ENCODE measurements around the gene SKI.

SKI gene

DNA sequence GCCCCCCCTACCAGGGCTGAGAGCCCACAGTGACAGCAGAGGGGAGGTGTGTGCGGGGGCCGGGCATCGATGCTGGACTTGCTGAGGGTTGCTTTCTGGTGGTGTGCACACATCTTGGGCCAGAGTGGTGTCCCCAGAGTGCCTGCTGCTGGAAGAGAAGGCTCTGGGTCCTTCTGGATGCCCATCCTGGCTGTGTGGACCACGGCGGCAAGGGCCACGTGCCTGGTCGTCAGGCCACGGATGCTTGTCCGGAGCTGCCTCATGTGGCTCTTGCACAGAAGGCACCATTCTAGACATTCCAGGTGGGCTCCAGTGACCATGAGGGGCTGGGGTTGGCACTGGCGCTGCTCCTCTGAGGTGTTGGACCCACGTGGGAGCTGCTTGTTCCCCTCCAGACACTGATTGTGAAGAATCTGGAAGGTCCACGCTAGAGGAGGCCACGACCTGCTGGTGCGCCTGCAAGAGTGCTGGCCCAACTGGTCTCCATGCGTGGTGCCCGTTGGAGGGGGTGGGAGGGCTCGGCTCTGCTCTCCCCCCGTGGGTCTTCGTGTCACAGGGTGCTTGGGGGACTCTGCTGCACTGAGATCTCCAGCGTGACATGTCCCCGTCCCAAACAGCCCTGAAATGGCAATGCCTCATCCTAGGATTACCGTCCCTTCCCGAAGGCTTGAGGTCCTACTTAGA lies 25.8 kb downstream of the SKI start:
- Histone ChIP-seq H3K36me3 (ENCODE audit: insufficient read depth, low read length) (peaks cover 9% of the 10 kb centered on the region; the same call in 1 of the 2 replicates), H3K27ac (ENCODE audit: low read length) (no peak overlapping the region), H3K9ac (ENCODE audit: low read depth, low read length) (no peak overlapping the region), H3K4me1 (ENCODE audit: insufficient read depth, low read length) (peaks cover 17% of the 10 kb centered on the region; the same call in 1 of the 2 replicates), H4K20me1 (ENCODE audit: insufficient read depth, low read length) (peaks cover 36% of the 10 kb centered on the region), H3K4me3 (ENCODE audit: low read depth in 1 of 2, low read length in 2 of 2) (no peak overlapping the region), H3K79me2 (ENCODE audit: insufficient read depth, low read length) (peaks cover 81% of the 10 kb centered on the region), H2AFZ (ENCODE audit: low read depth, low read length) (no peak overlapping the region), H3K9me3 (ENCODE audit: insufficient read depth, low read length, severe bottlenecking) (peaks cover 19% of the 10 kb centered on the region), H3K4me2 (ENCODE audit: insufficient read depth, low read length) (no peak overlapping the region), H3K27me3 (ENCODE audit: insufficient read depth, low read length, poor library complexity) (no peaks in the 10 kb centered on the region)
- no peak for DNase-seq
- ATAC-seq (ENCODE audit: insufficient read depth, low read depth) = no peak
- TF ChIP-seq, protein P1, sequence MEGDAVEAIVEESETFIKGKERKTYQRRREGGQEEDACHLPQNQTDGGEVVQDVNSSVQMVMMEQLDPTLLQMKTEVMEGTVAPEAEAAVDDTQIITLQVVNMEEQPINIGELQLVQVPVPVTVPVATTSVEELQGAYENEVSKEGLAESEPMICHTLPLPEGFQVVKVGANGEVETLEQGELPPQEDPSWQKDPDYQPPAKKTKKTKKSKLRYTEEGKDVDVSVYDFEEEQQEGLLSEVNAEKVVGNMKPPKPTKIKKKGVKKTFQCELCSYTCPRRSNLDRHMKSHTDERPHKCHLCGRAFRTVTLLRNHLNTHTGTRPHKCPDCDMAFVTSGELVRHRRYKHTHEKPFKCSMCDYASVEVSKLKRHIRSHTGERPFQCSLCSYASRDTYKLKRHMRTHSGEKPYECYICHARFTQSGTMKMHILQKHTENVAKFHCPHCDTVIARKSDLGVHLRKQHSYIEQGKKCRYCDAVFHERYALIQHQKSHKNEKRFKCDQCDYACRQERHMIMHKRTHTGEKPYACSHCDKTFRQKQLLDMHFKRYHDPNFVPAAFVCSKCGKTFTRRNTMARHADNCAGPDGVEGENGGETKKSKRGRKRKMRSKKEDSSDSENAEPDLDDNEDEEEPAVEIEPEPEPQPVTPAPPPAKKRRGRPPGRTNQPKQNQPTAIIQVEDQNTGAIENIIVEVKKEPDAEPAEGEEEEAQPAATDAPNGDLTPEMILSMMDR (IDR thresholded peaks at IDR 0.05; ENCODE audit: borderline replicate concordance, extremely low read depth, low read length, poor library complexity, severe bottlenecking) = no peak
- no peak for TF ChIP-seq EZH2 (IDR thresholded peaks at IDR 0.05; ENCODE audit: borderline replicate concordance, low read depth, low read length, severe bottlenecking)

DNA sequence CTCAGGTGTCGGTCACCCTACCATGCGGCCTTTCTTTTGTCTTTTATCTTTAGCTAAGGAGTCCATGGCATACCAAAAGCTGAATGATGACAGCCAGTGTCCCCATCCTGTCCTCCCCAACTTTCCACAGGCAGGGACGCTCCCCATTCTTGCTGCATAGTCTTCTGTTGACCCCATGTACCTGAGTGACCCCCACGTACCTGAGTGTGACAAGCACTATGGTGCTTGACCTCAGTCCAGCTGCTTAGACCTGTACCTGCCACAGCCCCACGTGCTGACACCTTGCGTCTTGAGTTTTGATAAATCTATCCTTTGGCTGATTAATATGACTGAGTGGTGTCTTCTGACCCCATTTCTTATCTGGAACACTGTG lies 26.9 kb downstream of the SKI start:
- ATAC-seq (ENCODE audit: insufficient read depth, low read depth) = no peak
- H3K4me3 ChIP-seq (ENCODE audit: low read depth in 1 of 2, low read length in 2 of 2) = peak overlapping the region in 1 of 2 experiments; percentile 3; a peak in 1 of 4 replicates
- H3K79me2 ChIP-seq (ENCODE audit: insufficient read depth, low read length) = peaks cover 82% of the 10 kb centered on the region
- peak overlapping the region; percentile 75 for H3K27ac ChIP-seq (ENCODE audit: low read length)
- TF ChIP-seq, protein P1 (IDR thresholded peaks at IDR 0.05; ENCODE audit: borderline replicate concordance, extremely low read depth, low read length, poor library complexity, severe bottlenecking) = no peak
- TF ChIP-seq EZH2 (IDR thresholded peaks at IDR 0.05; ENCODE audit: borderline replicate concordance, low read depth, low read length, severe bottlenecking) = no peak
- H2AFZ ChIP-seq (ENCODE audit: low read depth, low read length) = no peak overlapping the region
- peaks cover 17% of the 10 kb centered on the region; the same call in 1 of the 2 replicates for H3K4me1 ChIP-seq (ENCODE audit: insufficient read depth, low read length)
- peaks cover 19% of the 10 kb centered on the region for H3K9me3 ChIP-seq (ENCODE audit: insufficient read depth, low read length, severe bottlenecking)
- peaks cover 9% of the 10 kb centered on the region; the same call in 1 of the 2 replicates for H3K36me3 ChIP-seq (ENCODE audit: insufficient read depth, low read length)
- H4K20me1 ChIP-seq (ENCODE audit: insufficient read depth, low read length) = peaks cover 38% of the 10 kb centered on the region
- H3K4me2 ChIP-seq (ENCODE audit: insufficient read depth, low read length) = no peak overlapping the region
- H3K27me3 ChIP-seq (ENCODE audit: insufficient read depth, low read length, poor library complexity) = no peaks in the 10 kb centered on the region
- H3K9ac ChIP-seq (ENCODE audit: low read depth, low read length) = no peak overlapping the region
- DNase-seq = no peak

DNA sequence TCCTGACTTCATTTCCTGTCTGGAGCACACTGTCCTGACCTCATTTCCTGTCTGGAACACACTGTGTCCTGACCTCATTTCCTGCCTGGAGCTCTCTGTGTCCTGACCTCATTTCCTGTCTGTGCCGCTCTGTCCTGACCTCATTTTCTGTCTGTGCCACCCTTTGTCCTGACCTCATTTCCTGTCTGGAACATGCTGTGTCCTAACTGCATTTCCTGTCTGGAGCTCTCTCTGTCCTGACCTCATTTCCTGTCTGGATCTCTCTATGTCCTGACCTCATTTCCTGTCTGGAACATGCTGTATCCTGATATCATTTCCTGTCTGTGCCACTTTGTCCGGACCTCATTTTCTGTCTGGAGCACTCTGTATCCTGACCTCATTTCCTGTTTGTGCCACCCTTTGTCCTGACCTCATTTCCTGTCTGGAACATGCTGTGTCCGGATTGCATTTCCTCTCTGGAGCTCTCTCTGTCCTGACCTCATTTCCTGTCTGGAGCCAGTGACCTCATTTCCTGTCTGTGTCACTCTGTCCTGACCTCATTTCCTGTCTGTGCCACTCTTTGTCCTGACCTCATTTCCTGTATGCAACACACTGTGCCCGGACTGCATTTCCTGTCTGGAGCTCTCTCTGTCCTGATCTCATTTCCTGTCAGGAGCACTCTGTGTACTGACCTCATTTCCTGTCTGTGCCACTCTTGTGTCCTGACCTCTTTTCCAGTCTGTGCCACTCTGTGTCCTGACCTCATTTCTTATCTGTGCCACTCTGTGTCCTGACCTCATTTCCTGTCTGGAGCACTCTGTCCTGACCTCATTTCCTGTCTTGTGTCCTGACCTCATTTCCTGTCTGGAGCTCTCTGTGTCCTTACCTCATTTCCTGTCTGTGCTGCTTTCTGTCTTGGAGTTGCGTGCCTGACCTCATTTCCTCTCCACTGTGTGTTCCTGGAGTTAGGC lies 27.6 kb downstream of the SKI start:
- Histone ChIP-seq H3K9me3 (ENCODE audit: insufficient read depth, low read length, severe bottlenecking) (peaks cover 19% of the 10 kb centered on the region), H3K27me3 (ENCODE audit: insufficient read depth, low read length, poor library complexity) (no peaks in the 10 kb centered on the region), H3K27ac (ENCODE audit: low read length) (peak overlapping the region; percentile 75), H3K4me3 (ENCODE audit: low read depth in 1 of 2, low read length in 2 of 2) (peak overlapping the region in 1 of 2 experiments; percentile 3; a peak in 1 of 4 replicates), H3K9ac (ENCODE audit: low read depth, low read length) (no peak overlapping the region), H3K4me2 (ENCODE audit: insufficient read depth, low read length) (no peak overlapping the region), H3K36me3 (ENCODE audit: insufficient read depth, low read length) (peaks cover 4% of the 10 kb centered on the region; the same call in 1 of the 2 replicates), H3K79me2 (ENCODE audit: insufficient read depth, low read length) (peaks cover 82% of the 10 kb centered on the region), H2AFZ (ENCODE audit: low read depth, low read length) (no peak overlapping the region), H3K4me1 (ENCODE audit: insufficient read depth, low read length) (peaks cover 17% of the 10 kb centered on the region; the same call in 1 of the 2 replicates), H4K20me1 (ENCODE audit: insufficient read depth, low read length) (peaks cover 36% of the 10 kb centered on the region)
- DNase-seq (peak; percentile 84), ATAC-seq (ENCODE audit: insufficient read depth, low read depth) (peak; percentile 79)
- no peak for TF ChIP-seq EZH2 (IDR thresholded peaks at IDR 0.05; ENCODE audit: borderline replicate concordance, low read depth, low read length, severe bottlenecking)
- TF ChIP-seq, protein P1 (IDR thresholded peaks at IDR 0.05; ENCODE audit: borderline replicate concordance, extremely low read depth, low read length, poor library complexity, severe bottlenecking) = no peak
